ENCODE measurements around the gene DPEP1. TPM values are rescaled to one million over a fixed set of nuclear protein-coding genes. Genes with fewer than 3 reads are reported as not detected.

Gene DPEP1
- total RNA-seq, 1 experiment from 2014 or later: 1.1 TPM

- Histone ChIP-seq H3K79me1 (ENCODE audit: insufficient read depth, low read depth, low read length, poor library complexity, severe bottlenecking) (no peaks in the 10 kb centered on the region), H4K91ac (ENCODE audit: insufficient read length, low read depth, low read length) (no peak overlapping the region), H4K8ac (replicated peaks; ENCODE audit: insufficient read length, low read depth, low read length) (no peak overlapping the region), H2AFZ (ENCODE audit: low read length) (no peak overlapping the region), H4K20me1 (ENCODE audit: control insufficient read depth, insufficient read depth, insufficient read length) (no peaks in the 10 kb centered on the region), H3K9ac (ENCODE audit: extremely low read depth, insufficient read length, low read length) (no peak overlapping the region), H3K23me2 (ENCODE audit: insufficient read length, low read depth, low read length, poor library complexity, severe bottlenecking) (no peaks in the 10 kb centered on the region), H3K14ac (ENCODE audit: insufficient read depth, low read length) (no peak overlapping the region), H2BK120ac (ENCODE audit: low read depth, low read length, poor library complexity, severe bottlenecking) (no peak overlapping the region), H3K18ac (ENCODE audit: insufficient read length, low read depth, low read length) (no peak overlapping the region), H4K5ac (ENCODE audit: insufficient read length, low read depth, low read length) (no peak overlapping the region), H3K79me2 (ENCODE audit: insufficient read depth, low read length) (no peaks in the 10 kb centered on the region), H2BK20ac (ENCODE audit: low read depth, low read length, poor library complexity, severe bottlenecking) (no peak overlapping the region), H2BK15ac (ENCODE audit: low read depth, low read length) (no peak overlapping the region), H3K23ac (ENCODE audit: insufficient read length, low read depth, low read length) (no peak overlapping the region), H3K9me3 (ENCODE audit: control insufficient read depth, low read depth, low read length) (peaks cover 10% of the 10 kb centered on the region), H2BK12ac (ENCODE audit: insufficient read length, low read depth, low read length) (no peak overlapping the region), H3T11ph (ENCODE audit: low read length) (no peak overlapping the region), H2BK5ac (ENCODE audit: insufficient read length, low read length) (no peak overlapping the region), H3K27me3 (ENCODE audit: insufficient read depth, low read length) (no peaks in the 10 kb centered on the region), H3K4me2 (ENCODE audit: insufficient read depth, insufficient read length, low read length) (no peak overlapping the region), H3K56ac (ENCODE audit: insufficient read length, low read depth, low read length) (no peak overlapping the region), H3K4me1 (ENCODE audit: insufficient read depth, low read length) (no peaks in the 10 kb centered on the region), H3K27ac (ENCODE audit: insufficient read length, low read depth, low read length) (no peak overlapping the region), H3K4ac (ENCODE audit: low read depth, low read length) (no peak overlapping the region), H2AK5ac (ENCODE audit: insufficient read length, low read length) (no peak overlapping the region)
- no CpG with 5 or more reads among the region's 5 CpGs for whole genome bisulfite sequencing (ENCODE audit: extremely low coverage, insufficient read length, low lambda C conversion rate)
- peaks cover 32 to 37% of the 10 kb centered on the region in 2 experiments for H3K9me3 Mint-ChIP-seq
- peaks cover 3% of the 10 kb centered on the region for H3K27me3 Mint-ChIP-seq (ENCODE audit: low read depth)
- no peak overlapping the region for H3K4me3 Mint-ChIP-seq
- H3K36me3 Mint-ChIP-seq (ENCODE audit: insufficient read depth in 1 of 3, low read depth in 3 of 3): peaks cover 35 to 41% (median 39%) of the 10 kb centered on the region in 3 experiments
- no peak for TF ChIP-seq CTCF (conservative IDR thresholded peaks at IDR 0.05)
- no peak overlapping the region; a peak in 1 of 7 replicates for H3K27ac Mint-ChIP-seq
- no peaks in the 10 kb centered on the region for H3K4me1 Mint-ChIP-seq
- DNase-seq: no peak
These were observed 55.3 kb downstream of the DPEP1 start for GRCh38 chr16:89668790-89669158.

Data from H9 (cell line).